HG03442 (cell line): ENCODE measurements around the gene SLC12A9.
A peak's percentile ranks its signal among the peaks of the same experiment; 100 is the strongest.
"Not testable (repeated sequence)": the region's sequence is repeated elsewhere in the genome, so short reads cannot be mapped to it uniquely, and the experiment has no call there.

Experiments
- ATAC-seq: cut with Tn5 transposase; IDR thresholded peaks from one replicate; pipeline ENCODE4 v1.9.1; 2021; ENCODE audit warnings: mild to moderate bottlenecking, moderate library complexity; ENCODE audit not compliant: unreplicated experiment

The SLC12A9 gene

DNA sequence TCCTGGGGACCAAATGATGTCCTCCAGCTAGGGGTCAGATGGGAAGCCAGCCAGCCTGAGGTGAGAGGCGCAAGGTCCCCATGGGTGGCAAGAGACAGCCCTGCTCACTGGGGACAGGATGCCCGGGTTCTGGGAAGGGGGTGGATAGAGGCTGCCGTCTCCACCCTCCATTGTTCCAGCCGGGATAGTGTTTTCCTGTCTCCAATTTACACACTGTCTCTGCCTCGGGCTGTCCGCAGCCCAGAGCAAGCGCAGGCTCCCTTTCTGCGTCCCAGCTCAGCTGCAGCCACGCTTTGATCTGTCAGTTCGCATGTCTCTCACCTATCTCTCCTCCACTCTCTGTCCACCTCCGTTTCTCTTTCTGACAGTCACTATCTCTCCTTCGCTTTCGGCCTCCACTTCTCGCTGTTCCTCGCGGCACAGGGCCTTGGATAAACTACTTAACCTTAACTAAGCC is 27.3 kb upstream of the SLC12A9 start:
- no peak for ATAC-seq

DNA sequence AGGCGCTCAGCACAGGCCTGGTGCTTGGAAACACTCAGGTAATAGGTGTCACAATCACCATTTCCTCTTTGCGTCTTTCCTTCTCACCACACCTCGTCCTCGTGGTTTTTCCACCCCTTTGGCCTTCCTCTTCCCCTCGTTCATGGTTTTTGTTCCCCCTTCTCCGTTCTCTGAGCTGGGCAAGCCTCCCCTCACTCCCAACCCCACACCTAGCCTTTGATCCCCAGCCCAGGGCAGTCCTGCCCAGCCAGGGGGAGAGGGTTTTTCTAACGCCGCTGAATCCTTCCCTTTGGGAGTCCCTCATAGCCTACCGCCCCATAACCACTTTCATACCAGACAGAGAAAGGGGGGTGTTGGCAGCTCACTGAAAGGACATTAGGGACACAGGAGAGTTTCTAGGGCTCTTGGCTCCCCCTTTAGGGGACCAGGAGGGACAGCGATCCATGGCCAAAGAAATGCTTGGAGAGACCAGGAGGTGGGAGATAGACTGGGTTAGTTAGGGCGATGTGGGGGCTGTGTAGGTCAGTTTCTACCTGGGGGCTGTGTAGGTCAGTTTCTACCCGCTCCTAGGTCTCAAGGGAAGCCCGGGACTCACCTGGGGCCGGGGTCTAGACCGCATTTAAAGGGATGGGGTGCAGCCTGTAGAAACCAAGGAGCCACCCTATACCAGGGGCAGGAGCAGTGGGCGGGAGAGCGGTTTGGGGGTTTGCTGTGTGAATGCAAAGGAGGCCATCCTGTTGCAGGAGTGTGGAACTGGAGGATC is 26.6 kb upstream of the SLC12A9 start:
- no peak for ATAC-seq

DNA sequence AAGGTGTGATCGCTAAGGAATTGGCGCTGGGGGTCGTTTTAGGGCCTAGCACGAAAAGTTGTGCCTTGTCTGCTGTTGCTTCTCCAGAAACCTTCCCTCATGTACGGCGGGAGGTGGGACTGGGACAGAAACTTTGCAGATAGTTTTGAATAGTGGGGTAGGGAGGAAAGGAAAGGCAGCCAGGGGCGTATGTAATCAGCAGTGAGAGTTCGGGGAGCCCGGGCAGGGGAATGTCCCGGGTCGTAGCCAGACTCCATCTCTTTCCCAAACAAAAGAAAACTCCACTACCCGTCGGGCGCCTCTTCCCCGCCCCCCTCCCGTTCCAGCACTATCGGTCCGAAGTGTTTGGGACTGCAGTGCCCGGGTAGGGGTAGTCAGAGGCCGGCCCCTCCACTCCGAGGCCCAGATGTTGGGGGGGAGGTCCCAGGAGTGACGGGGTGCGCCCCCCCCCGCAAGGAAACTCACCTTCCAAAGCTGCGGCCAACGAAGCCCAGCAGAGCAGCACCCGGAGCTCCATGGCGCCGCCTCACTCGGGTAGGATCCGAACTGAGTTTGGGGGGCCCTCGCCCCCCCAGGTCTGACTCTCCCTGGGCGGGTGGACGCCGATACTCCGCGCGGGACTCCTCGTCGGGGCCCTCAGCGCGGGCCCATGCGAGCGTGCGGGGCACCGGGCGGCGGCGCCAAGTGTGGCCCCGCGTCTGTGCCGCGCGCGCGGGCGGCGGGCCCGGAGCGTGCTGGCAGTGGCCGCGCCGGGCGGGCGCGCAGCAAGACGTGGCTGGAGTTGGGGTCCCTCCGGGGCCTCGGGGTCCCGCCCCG is 25.8 kb upstream of the SLC12A9 start:
- no peak for ATAC-seq

DNA sequence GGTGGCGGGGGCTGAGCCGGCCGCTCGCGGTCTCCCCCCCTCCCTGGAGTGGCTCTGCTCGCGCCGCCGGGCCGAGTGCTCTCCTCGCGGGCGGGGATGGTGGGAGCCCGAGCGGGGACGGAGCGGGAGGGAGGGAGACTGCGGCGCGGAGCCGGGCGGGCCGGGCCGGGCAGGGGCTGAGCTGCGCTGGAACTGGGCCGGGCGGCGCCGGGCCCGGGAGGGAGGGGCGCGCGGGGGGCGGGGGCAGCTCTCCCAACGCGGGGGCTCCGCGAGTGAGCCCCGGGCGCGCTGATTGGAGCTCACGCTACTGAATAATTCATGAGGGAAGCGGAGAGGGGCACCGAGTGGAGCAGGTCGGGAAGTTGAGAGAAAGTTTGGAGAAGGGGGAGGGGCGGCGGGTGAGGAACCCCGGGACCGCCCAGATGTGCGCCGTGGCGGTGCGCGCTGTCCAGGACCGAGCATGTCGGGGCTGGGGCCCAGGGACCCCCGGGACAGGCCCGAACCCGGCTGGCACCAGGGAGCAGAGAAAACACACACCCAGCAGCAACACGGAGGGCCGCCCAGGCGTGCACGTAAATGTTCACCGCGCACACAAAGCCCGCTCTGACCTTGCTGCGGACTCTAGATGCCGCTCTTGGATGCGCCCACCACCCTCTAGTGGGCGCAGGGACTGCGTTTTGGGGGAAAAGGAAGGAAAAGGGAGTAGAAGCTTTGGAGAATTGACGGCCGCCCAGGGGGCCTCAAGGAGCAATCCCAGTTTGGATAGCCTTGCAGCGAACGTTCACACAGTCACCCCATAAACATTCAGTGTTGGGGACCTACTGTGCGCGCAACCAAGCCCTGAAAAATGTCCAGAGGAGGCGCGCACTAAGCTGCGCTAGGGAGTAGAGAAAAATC is 24.9 kb upstream of the SLC12A9 start, which contains the start of gene EPHB4:
Gene EPHB4, minus strand, starts transcription at position 194 of the 897 bp plus-strand sequence. CDS start 493 bp downstream, outside the sequence.
- ATAC-seq: no peak

DNA sequence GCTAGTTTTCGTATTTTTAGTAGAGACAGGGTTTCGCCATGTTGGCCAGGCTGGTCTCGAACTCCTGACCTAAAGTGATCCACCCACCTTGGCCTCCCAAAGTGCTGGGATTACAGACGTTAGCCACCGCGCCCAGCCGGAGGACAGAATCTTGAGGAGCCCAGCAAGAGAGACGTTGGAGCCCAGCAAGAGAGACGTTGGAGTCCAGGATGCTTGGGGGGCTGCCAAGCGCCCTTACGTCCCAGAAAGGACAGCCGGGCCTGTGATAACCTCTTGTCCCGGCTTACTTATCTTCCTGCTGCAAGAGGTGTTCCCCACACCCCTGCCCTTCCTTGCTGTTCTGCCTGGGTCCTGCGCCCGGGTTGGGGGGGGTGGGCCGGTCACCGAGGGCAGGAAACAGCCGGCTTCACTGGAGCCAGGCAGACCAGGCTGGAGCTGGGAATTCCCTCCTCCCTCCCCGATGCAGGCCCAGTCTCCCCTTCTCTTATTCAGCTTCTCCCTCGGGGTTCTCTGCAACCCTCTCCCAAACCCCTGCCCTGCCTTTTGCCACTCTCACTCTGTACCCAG is 23.3 kb upstream of the SLC12A9 start:
- no peak for ATAC-seq

DNA sequence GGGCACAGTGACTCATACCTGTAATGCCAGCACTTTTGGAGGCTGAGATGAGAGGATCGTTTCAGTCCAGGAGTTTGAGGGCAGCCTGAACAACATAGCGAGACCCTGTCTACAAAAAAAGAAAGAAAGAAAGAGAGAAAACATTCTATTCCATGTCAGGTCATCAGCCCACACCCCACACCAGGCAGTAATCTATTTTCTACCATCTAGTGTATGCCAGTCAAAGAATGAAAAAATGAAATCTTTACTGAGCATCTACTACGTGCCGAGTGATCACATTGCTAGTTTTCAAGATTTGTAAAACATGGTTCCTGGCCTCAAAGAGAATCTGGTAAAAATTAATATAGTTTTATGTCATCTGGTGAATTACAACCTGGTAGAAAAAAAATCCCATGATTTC is 22.1 kb upstream of the SLC12A9 start:
- no peak for ATAC-seq

DNA sequence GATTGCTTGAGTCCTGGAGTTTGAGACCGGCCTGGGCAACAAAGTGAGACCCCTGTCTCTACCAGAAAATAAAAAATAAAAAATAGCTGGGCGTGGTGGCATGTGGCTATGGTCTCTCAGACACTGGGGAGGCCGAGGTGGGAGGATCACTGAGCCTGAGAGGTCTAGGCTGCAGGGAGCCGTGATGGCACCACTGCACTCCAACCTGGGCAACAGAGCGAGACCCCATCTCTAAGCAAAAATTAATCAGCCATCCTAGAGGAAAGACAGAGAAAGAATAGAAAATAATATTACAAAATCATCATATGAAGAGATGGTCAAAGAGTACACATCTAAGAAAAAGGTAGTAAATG is 20.3 kb upstream of the SLC12A9 start:
- no peak for ATAC-seq

DNA sequence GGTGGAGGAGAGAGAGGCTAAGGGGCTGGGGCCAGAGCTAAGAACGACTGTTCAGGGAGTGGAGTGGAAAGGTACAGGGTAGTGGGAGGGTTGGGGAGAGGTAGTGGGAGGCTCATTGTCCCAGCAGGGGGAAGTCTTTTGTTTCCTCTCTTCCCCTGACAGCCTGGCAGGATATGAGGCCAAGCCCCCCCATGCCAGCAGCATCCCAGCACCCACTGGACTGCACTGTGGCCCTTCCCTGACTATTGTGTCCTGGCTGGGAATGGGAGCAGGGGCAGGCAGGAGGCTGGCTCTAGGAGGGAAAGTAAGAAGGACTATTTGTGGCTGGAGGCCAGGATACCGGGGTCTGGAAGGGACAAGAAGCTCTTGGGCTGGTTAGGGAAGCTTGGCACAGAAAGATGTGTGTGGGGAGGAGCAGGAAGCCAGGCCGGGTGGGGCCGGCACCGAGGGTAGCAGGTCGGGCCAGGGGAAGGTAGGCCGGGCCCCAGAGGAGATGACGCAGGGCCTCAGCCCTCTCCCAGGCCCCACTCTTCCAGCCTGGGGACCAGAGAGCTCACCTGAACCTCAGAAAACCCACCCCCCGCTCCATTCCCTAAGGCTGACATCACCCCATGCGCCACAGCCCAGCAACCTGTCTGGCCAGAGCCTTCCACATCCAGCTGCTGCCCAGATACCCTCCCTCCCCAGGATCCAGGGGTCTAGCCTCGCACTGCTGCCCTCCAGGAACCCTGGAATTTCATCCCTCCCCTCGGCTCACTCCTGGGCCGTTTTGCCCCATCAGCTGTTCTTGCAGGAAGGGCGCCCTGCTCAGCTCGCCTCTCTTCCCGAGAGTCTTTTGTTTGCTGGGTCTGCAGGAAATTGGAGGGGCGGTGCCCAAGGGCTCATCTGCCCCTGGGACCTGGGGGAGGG is 16.4 kb upstream of the SLC12A9 start:
- no peak for ATAC-seq

DNA sequence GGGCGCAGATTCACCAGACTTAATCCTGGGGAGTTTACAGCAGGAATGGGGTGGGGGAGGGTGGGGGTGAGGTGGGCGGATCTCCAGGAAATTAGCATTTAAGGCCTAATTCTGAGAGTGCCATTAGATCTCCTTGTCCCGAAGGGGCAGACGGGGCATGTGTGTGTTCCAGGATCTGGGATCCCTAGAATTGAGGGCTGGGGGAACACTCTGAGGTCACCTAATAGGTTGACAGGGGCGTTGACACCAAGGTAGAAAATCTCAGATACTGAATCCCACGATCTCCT is 15.8 kb upstream of the SLC12A9 start:
- no peak for ATAC-seq

DNA sequence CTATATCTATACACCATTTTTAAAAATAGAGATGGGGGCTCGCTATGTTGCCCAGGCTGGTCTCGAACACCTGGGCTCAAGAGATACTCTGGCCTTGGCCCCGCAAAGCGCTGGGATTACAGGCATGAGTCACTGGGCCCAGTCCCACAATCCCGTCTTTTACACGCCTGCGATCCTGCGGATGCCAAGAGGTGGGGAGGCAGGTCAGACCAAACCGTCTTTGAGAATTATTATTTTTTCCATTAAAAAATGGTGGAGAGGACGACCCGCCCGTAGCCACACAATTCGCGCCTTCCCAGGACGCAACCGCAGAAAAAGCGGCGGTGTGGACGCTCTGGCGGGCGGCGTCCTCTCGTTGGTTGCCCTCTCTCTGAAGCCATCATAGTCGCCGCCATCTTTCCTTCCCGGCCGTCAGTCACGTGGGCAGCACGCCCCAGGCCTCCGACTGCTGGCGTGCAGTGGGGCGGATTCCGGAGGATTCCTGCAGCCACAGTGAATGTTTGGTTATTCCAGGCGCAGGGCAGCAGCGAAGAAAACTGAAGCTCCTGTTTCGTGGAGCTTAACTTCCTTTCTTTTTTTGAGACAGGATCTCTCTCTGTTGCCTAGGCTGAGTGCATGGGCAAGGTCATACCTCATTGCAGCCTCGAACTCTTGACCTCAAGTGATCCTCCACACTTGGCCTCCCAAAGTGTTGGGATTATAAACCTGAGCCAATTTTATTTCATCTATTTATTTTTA is 15.2 kb upstream of the SLC12A9 start:
- ATAC-seq: peak; percentile 82

DNA sequence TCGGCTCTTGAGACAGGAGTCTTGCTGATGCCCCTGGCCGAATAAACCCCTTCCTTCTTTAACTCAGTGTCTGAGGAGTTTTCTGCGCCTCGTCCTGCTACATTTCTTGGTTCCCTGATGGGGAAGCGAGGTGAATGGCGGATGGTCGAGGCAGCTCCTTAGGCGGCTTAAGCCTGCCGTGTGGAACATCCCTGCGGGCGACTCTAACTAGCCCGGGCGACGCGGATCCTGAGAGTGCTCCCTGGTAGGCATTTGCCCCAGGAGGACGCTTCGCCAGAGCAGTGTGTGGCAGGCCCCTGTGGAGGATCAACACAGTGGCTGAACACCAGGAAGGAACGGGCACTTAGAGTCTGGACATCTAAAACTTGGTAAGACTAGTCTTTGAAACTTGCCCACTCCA is 13.2 kb upstream of the SLC12A9 start:
- ATAC-seq: no peak

DNA sequence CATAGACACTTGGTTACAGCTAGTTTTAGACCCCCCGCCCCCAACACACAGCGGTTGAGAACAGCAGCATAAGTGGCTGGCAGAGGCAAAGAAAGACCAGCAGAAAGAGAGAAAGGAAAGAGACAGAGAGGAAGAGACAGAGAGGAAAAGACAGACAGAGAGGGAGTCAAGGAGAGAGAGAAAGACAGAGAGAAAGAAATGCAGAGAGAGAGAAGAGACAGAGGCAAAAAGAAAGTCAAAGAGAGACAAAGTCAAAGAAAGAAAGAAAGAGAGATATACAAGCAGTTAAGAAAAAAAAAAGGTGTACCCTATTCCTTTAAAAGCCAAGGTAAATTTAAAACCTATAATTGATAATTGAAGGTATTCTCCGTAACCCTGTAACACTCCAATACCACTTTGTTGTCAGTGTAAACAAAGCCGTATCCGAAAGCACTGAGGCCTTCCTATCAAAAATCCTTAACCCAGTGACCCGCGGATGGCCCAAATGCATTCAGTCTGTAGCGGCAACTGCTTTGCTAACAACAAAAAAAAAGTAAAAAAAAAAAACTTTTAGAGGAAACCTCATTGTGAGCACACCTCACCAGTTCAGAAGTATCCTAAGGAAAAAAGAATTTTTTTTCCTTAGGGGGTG is 11.9 kb upstream of the SLC12A9 start:
- no peak for ATAC-seq

DNA sequence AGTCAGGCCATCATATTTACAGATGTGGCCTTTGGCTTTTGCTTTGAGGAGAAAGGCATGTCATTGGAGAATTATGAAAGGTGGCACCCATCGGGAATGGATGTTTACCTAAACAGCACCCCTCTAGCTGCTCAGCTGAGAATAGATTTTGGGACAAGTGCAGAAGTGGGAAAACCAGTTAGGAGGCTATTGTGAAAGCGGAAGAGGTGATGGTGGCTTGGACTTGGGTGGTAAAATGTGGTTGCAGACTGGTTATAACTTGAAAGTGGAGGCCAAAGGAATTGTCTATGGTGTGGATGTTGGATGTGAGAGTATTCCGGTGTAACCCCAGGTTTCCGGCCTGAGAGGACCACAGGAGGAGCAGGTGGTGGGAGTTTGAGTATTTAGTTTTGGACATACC is 5.2 kb upstream of the SLC12A9 start:
- no peak for ATAC-seq

DNA sequence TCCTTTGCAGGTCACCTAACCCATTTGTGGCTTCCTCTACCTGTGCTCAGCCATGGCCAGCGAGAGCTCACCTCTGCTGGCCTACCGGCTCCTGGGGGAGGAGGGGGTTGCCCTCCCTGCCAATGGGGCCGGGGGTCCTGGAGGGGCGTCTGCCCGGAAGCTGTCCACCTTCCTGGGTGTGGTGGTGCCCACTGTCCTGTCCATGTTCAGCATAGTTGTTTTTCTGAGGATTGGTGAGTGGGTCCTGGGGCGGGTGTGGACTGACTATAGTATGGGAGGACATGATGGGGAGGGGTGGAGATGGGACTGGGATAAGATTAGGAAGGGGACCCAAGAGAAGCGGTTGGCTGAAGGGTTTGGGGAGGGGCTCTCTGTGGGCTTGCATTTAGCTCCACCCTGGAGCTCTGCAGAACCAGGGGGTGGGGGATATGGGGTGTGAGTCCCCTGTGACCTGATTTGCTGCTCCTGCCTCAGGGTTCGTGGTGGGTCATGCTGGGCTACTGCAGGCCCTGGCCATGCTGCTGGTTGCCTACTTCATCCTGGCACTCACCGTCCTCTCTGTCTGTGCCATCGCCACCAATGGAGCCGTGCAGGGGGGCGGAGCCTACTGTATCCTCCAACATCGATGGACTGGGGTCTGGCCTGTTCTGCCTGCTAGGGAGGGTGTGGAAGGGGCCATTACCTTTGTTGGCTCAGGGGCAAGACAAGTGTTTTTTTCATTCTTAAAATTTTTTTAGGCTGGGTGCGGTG is 1.8 kb downstream of the SLC12A9 start:
- no peak for ATAC-seq

DNA sequence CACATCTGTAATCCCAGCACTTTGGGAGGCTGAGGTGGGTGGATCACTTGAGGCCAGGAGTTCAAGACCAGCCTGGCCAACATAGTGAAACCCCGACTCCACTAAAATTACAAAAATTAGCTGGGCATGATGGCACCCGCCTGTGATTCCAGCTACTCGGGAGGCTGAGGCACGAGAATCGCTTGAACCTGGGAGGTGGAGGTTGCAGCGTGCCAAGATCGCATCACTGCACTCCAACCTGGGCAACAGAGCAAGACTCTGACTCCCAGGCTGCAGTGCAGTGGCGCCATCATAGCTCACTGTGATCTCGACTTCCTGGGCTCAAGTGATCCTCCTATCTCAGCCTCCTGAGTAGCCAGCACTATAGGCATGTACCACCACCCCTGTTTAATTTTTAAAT is 2.4 kb downstream of the SLC12A9 start:
- not testable (repeated sequence) for ATAC-seq

DNA sequence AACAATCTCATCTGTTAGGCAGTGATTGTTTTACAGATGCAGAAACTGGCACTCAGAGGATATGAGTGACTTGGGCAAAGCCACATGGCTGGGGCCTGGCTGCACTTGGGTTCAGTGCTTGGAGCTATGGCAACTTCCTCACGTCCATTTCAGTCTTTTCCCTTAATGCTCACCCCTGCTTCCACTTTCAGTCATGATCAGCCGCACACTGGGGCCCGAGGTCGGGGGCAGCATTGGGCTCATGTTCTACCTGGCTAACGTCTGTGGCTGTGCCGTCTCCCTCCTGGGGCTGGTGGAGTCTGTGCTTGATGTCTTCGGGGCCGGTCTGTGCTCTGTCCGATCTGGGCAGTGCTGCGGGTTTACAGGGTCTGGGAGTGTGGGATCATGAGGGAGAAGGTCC is 3.0 kb downstream of the SLC12A9 start:
- ATAC-seq: no peak

DNA sequence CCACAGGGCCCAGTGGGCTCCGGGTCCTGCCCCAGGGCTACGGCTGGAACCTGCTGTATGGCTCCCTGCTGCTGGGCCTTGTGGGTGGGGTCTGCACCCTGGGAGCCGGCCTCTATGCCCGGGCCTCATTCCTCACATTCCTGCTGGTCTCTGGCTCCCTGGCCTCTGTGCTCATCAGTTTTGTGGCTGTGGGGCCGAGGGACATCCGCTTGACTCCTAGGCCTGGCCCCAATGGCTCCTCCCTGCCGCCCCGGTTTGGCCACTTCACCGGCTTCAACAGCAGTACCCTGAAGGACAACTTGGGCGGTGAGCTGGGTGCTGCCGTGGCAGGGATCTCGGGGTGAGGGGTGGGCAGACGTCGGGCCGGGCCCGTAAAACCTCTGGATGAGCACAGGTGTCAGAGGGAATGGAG is 4.4 kb downstream of the SLC12A9 start:
- ATAC-seq: no peak

DNA sequence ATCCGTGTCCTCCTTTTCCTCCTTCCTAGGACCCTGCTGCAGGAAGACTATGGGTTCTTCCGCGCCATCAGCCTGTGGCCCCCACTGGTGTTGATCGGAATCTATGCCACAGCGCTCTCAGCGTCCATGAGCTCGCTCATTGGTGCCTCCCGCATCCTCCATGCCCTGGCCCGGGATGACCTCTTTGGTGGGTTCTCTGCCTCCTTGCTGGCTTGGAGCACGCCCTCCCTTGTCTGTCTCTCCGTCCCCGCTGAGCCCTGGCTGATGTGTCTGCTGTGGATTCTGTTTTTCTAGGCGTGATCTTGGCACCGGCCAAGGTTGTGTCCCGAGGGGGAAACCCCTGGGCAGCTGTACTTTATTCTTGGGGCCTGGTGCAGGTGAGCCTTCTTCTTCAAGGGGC is 7.3 kb downstream of the SLC12A9 start:
- no peak for ATAC-seq
